ENCODE measurements around the gene SGCA. TPM values are rescaled to one million over a fixed set of nuclear protein-coding genes. Genes with fewer than 3 reads are reported as not detected.

SGCA gene
- total and polyA plus RNA-seq, 4 donors = 0.31 to 1.3 (median 1.2) TPM; not detected in 1

GRCh38 chr17:50136096-50136687, 29.6 kb upstream of the SGCA start:
- Histone ChIP-seq H3K27me3 (ENCODE audit: control insufficient read depth in 4 of 4, insufficient read depth in 4 of 4, low read length in 3 of 4) (no peaks in the 10 kb centered on the region), H3K9me3 (ENCODE audit: control insufficient read depth in 4 of 4, low read length in 3 of 4) (no peaks in the 10 kb centered on the region), H3K4me3 (ENCODE audit: low read depth in 1 of 3, low read length in 3 of 3) (no peak overlapping the region), H3K9ac (ENCODE audit: low read depth in 1 of 2, low read length in 2 of 2) (no peak overlapping the region), H3K4me1 (ENCODE audit: control insufficient read depth in 4 of 4, insufficient read depth in 4 of 4, low read length in 3 of 4) (peaks cover 0 to 10% (median 3%) of the 10 kb centered on the region in 4 donors), H3K36me3 (ENCODE audit: control insufficient read depth in 4 of 4, insufficient read depth in 3 of 4, low read depth in 1 of 4, low read length in 3 of 4) (peaks cover 8 to 38% (median 20%) of the 10 kb centered on the region in 4 donors), H3K27ac (ENCODE audit: low read depth in 1 of 2, low read length in 2 of 2) (no peak overlapping the region)
- TF ChIP-seq EGR1 (IDR thresholded peaks at IDR 0.05; ENCODE audit: low read depth in 2 of 2) (no peak), REST (IDR thresholded peaks at IDR 0.05) (no peak), NR2F2 (IDR thresholded peaks at IDR 0.05) (no peak), JUND (IDR thresholded peaks at IDR 0.05) (no peak), ATF3 (IDR thresholded peaks at IDR 0.05) (no peak), TAF1 (conservative IDR thresholded peaks at IDR 0.05) (no peak), HNF4A (conservative IDR thresholded peaks at IDR 0.05) (no peak), SP1 (IDR thresholded peaks at IDR 0.05) (no peak), RXRA (IDR thresholded peaks at IDR 0.05) (no peak), YY1 (IDR thresholded peaks at IDR 0.05) (no peak), RAD21 (IDR thresholded peaks at IDR 0.05) (no peak), FOXA1 (IDR thresholded peaks at IDR 0.05) (no peak), HNF4G (IDR thresholded peaks at IDR 0.05) (no peak), CTCF (IDR thresholded peaks at IDR 0.05; ENCODE audit: low read depth, low read length, missing input control) (no peak)
- 93% methylated on average over 11 of the region's 11 CpGs for WGBS
- DNase-seq (ENCODE audit: low spot score) = no peak

- Histone ChIP-seq H3K4me1 (ENCODE audit: control insufficient read depth in 4 of 4, insufficient read depth in 4 of 4, low read length in 3 of 4) (peaks cover 0 to 10% (median 3%) of the 10 kb centered on the region in 4 donors), H3K27ac (ENCODE audit: low read depth in 1 of 2, low read length in 2 of 2) (no peak overlapping the region), H3K9ac (ENCODE audit: low read depth in 1 of 2, low read length in 2 of 2) (no peak overlapping the region), H3K27me3 (ENCODE audit: control insufficient read depth in 4 of 4, insufficient read depth in 4 of 4, low read length in 3 of 4) (no peaks in the 10 kb centered on the region), H3K4me3 (ENCODE audit: low read depth in 1 of 3, low read length in 3 of 3) (no peak overlapping the region), H3K36me3 (ENCODE audit: control insufficient read depth in 4 of 4, insufficient read depth in 3 of 4, low read depth in 1 of 4, low read length in 3 of 4) (peaks cover 9 to 38% (median 22%) of the 10 kb centered on the region in 4 donors), H3K9me3 (ENCODE audit: control insufficient read depth in 4 of 4, low read length in 3 of 4) (no peaks in the 10 kb centered on the region)
- no peak for TF ChIP-seq ZBTB33 (IDR thresholded peaks at IDR 0.05)
- TF ChIP-seq FOXA2 (IDR thresholded peaks at IDR 0.05) = no peak
- no peak for TF ChIP-seq EGR1 (IDR thresholded peaks at IDR 0.05; ENCODE audit: low read depth in 2 of 2)
- TF ChIP-seq HNF4G (IDR thresholded peaks at IDR 0.05) = no peak
- TF ChIP-seq YY1 (IDR thresholded peaks at IDR 0.05) = no peak
- TF ChIP-seq RXRA (IDR thresholded peaks at IDR 0.05) = no peak
- no peak for DNase-seq (ENCODE audit: low spot score)
- WGBS = 95% methylated on average over 4 of the region's 4 CpGs
Observed at GRCh38 chr17:50137042-50137441, 28.8 kb upstream of the SGCA start.

Measured in liver (tissue), 9 donors.